GM21360 (cell line): ENCODE measurements around the gene FCGR3B.
"Not testable (repeated sequence)": the region's sequence is repeated elsewhere in the genome, so short reads cannot be mapped to it uniquely, and the experiment has no call there.

Experiments used
- ATAC-seq: cut with Tn5 transposase; IDR thresholded peaks from one replicate; pipeline ENCODE4 v1.9.1; 2021; ENCODE audit warnings: mild to moderate bottlenecking, moderate library complexity; ENCODE audit not compliant: unreplicated experiment

FCGR3B gene

GRCh38 chr1:161631076-161631475 is at the start of gene FCGR3B:
Gene FCGR3B (minus strand): TSS chr1:161631176. CDS start chr1:161631094, 82 bp downstream.
- ATAC-seq = no peak

- ATAC-seq = no peak
Observed at GRCh38 chr1:161678500-161678899, 47.5 kb upstream of the FCGR3B start.

- no peak for ATAC-seq
Observed at GRCh38 chr1:161676958-161677689, 46.1 kb upstream of the FCGR3B start.

GRCh38 chr1:161676441-161676840 is 45.5 kb upstream of the FCGR3B start:
- no peak for ATAC-seq

- ATAC-seq = not testable (repeated sequence)
Observed at GRCh38 chr1:161674908-161675307, 43.9 kb upstream of the FCGR3B start.

GRCh38 chr1:161674447-161674846 is 43.5 kb upstream of the FCGR3B start:
- ATAC-seq = not testable (repeated sequence)

GRCh38 chr1:161673437-161673836 is 42.5 kb upstream of the FCGR3B start:
- not testable (repeated sequence) for ATAC-seq

- ATAC-seq = not testable (repeated sequence)
Observed at GRCh38 chr1:161671045-161672020, 40.4 kb upstream of the FCGR3B start.

GRCh38 chr1:161664689-161665088 is 33.7 kb upstream of the FCGR3B start:
- ATAC-seq = not testable (repeated sequence)

GRCh38 chr1:161663569-161663968 is 32.6 kb upstream of the FCGR3B start:
- ATAC-seq = not testable (repeated sequence)

GRCh38 chr1:161662684-161663339 is 31.8 kb upstream of the FCGR3B start, which contains the start of gene FCGR2B:
Gene FCGR2B (plus strand): TSS chr1:161663143. CDS start chr1:161663242, 99 bp downstream.
- ATAC-seq = peak; percentile 58

- ATAC-seq = not testable (repeated sequence)
Observed at GRCh38 chr1:161661660-161662311, 30.8 kb upstream of the FCGR3B start.

GRCh38 chr1:161658524-161658923 is 27.5 kb upstream of the FCGR3B start:
- ATAC-seq = not testable (repeated sequence)

- ATAC-seq = not testable (repeated sequence)
Observed at GRCh38 chr1:161653971-161654370, 23.0 kb upstream of the FCGR3B start.

GRCh38 chr1:161653541-161653940 is 22.6 kb upstream of the FCGR3B start:
- ATAC-seq = not testable (repeated sequence)

GRCh38 chr1:161647507-161648360 is 16.8 kb upstream of the FCGR3B start:
- not testable (repeated sequence) for ATAC-seq

GRCh38 chr1:161644855-161645254 is 13.9 kb upstream of the FCGR3B start:
- ATAC-seq = not testable (repeated sequence)

- not testable (repeated sequence) for ATAC-seq
Observed at GRCh38 chr1:161643481-161644208, 12.7 kb upstream of the FCGR3B start.

- not testable (repeated sequence) for ATAC-seq
Observed at GRCh38 chr1:161642697-161643096, 11.7 kb upstream of the FCGR3B start.
